Stimulated activated CD8-positive, alpha-beta memory T cell treated with anti-CD3 and anti-CD28 coated beads, Interleukin-4, amount 100 ng/mL, for 4 hours (primary cell): ENCODE measurements around the gene STIP1.
"Not testable (repeated sequence)": the region's sequence is repeated elsewhere in the genome, so short reads cannot be mapped to it uniquely, and the experiment has no call there.

Experiments
- DNase-seq, 2 donors: peaks; one replicate each; pipeline ENCODE4 v3.0.0-alpha.2; 2020; ENCODE audit warnings: low read depth in 2 of 2, low spot score in 1 of 2

The STIP1 gene

DNA sequence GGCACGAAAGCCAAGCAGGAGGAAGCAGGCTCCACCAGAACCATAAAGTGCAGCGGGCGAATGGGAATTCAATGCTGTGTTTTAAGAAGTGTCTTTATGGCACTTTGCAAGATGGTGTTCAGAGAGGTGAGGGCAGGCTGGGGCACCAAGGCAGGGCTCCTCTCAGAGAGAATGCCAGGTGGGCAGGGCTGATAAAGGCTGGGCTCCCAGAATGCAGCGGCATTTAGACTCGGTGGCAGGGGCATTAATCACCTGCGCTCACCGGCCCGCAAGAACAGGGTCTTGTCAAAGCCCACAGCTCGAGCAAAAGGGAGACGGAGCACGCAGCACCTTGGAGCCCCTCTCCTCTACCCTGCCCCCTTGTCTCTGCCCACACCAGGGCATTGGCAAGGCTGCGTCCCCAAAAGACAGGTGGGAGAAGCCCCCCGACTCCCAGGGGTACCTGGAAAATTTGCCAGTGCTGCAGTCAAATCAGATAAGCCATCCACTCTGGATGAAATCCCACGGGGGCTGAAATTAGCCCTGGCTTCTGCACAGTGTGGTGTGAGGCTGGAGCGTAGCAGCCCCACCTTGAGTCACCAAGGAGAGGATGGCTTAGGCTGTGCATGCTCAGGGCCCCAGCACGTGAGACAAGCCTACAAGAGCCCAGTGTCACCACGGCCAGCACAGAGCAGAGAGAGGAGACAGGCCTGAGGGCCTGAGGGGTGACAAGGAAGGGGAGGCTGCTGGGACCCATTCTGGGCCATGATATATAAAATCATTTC is 28.2 kb upstream of the STIP1 start:
- DNase-seq, result no peak

DNA sequence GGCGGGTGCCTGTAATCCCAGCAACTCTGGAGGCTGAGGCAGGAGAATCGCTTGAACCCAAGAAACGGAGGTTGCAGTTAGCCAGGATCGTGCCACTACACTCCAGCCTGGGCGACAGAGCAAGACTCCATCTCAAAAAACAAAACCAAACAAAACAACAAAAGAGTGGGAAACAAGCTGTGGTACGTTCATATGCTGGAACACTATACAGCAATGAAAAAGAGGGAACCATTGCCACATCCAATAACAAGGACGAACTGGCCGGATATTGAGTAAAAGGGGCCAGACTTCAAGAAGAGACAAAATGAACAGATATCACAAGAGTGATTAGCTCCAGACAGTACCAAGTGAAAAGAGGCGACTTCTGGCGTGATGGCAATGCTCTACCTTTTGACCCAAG is 24.9 kb upstream of the STIP1 start:
- DNase-seq, result no peak

DNA sequence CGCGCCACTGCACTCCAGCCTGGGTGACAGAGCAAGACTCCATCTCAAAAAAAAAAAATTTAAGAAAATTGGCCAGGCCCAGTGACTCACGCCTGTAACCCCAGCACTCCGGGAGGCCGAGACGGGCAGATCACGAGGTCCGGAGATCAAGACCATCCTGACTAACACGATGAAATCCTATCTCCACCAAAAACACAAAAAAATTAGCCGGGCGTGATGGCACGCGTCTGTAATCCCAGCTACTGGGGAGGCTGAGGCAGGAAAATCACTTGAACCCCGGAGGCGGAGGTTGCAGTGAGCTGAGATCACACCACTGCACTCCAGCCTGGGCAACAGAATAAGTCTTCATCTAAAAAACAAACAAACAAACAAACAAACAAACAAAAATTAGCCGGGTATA is 23.2 kb upstream of the STIP1 start:
- not testable (repeated sequence) for DNase-seq

DNA sequence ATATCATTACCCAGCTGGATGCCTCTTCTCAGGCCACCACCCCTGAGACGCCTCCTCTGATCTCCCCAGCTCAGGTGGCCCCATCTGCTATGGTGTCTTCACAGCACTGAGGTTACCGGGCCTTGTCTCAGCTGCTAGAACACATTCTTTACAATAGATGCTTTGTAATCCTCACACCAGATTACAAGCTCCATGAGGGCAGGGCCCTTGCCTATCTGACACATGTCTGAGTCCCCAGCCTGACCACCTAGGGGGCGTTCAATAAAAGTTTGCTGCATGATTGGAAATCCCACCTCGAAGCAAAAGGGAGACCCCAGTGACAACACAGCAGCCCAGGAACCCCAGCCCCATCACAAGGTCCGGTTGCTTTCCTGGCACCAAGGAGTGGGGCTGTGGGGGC is 22.0 kb upstream of the STIP1 start:
- DNase-seq, result no peak

DNA sequence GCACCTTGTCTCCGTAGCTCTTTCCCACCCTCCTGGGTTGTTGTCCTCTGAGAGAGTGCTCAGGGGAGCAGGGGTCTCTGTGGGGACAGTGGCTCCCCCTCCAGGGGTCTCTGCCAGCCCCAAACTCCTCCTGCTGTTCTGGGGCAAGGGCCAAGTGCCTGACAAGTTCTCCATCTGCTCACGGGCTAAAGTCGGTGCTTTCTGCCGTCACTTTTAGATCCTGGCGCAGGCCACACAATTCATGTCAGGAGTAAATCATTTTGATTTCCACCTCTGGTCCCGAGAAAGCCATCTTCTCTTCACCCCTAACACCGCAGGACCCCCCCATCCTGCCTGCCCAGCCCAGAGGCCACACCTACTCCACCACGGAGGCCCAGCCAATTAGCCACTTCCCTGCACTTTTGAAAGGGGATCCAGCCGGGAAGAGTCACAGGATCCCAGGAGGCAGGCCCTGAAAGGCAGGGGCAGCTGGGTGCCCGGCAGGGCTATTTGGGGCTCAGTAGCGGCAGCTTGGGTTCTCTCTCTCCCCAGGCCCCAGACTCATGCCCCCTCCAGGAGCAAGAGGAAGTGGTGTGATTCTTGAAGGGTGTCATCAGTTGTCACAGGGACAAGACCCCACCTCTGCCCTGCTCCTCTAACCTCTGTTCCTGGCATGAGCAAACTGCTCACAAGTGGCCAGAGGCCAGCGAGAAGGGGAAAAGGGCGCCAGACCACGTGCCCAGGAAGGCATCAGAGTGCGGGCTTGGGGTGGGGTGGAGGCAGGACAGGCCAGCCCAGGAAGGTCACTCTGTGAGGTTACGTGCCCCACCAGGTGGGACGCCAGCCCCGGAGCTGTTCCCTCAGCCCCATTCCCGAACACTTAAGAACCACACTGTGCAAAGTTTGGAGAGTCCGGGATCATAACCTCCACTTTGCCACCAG is 21.3 kb upstream of the STIP1 start:
- DNase-seq, result no peak

DNA sequence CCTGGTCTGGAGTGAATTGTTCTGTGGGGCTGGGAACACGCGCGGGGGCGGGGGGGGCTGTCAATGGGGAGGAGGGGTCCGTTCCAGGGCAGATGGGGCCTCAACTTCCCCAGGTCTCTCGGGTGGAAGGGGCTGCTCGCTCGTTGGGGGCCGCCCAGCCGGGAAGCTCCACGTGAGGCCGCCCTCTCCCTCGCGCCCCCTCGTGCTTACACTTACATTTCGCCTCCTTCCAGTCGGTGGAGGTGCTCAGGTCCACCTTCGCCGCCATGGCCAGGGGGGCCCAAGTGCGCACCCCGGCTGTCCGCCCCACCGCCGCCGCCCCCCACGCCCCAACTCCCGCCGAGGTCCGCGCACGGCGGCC is 20.5 kb upstream of the STIP1 start:
- DNase-seq, result no peak

DNA sequence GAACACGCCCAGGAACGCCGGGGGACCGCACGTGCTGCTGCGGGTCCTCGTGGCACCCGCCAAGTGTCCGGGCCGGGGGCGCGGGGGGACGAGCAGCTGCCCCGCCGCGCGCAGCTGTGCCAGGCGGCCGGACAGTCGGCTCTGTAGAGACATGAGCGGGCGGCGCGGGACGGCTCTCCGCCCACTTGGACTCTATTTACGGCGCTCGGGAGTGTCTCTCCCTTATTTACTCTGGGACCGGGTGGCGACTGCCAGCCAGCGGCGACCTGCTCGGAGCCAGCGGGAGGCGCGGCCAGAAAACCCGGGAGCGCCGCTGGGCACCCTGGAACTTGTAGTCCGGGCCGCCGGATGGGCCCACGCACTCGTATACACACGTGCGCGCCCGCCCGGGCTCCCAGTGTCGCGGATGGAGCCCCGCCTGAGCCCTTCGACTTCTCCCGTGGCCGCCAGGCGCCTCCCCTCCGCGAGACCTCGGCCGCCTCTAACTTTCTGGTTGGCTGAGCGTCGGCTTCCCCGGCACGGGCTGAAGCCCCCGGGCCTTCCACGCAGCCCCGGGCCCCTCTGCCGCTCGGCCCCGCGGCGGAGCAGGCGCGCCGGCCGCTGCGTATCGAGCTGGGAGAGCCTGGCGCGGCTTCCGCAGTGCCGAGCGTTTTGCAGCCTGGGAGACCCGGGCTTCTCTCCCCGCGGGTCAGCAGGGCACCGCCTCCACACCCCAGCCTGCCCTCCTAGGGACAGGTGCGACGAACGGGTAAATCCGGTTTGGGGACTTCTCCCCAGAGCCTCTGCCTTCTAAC is 19.9 kb upstream of the STIP1 start, which contains the start of gene MACROD1:
Gene MACROD1, minus strand, starts transcription at position 272 of the 794 bp plus-strand sequence. Its CDS starts 119 bp downstream, at position 153.
- DNase-seq, result peak; percentile 58 to 72

DNA sequence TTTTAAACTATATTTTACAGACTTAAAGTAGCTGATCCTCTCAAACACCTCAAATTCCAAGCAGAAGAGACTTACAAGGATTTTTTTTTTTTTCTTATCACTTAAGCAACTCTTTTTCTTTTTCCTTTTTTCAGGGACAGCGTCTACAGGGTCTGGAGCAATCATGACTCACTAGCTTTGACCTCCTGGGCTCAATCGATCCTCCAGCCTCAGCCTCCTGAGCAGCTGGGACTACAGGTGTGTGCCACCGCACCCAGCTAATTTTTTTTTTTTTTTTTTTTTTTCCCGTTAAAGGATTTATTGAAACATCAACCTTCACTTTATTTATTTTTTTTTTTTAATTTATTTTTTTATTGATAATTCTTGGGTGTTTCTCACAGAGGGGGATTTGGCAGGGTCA is 15.6 kb upstream of the STIP1 start:
- DNase-seq, result no peak

DNA sequence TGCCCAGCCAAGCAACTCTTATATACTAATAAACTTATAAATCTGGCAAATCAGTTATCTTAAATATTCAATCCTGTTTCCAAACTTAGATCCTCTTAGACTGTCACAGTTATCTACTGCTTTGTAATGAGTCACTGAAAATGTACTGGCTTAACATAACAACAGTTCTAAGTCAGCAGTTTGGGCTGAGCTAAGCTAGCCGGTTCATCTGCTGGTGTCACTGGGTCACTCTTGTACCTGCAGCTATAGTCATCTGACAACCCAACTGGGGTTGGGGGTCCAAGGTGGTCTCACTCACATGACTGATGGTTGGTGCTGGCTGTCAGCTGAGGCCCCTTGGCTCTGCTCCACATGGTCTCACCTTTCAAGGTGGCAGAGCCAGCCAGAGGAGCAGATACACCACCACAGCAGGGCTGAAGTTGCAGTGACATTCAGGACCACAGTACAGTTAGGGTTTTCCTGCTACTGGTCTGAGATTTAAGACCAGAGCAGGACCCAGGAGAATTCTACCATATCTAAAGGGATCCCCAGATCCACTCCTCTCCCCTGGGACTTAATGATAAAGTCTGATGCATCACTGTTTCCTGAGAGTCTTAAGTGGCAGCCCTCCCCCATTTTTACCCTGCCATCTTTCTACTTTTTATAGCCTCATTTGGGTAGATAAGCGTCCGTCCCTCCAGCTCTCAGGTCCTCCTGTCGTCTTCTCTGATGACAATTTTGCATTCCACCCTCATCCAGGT is 12.2 kb upstream of the STIP1 start:
- no peak for DNase-seq

DNA sequence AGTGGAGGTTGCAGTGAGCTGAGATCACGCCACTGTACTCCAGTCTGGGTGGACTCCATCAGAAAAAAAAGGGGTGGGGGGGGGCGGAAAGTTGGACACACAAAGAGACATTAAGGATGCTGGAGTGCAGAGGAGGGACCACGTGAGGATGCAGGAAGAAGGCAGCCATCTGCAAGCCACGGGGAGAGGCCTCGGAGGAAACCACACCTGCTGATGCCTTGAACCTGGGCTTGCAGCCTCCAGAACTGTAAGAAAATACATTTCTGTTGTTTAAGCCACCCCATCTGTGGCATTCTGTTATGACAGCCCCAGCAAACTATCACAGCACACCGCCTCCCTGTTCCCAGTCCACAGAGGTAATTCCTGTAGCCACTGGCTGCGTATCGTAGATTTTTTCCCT is 9.2 kb upstream of the STIP1 start:
- DNase-seq, result no peak

DNA sequence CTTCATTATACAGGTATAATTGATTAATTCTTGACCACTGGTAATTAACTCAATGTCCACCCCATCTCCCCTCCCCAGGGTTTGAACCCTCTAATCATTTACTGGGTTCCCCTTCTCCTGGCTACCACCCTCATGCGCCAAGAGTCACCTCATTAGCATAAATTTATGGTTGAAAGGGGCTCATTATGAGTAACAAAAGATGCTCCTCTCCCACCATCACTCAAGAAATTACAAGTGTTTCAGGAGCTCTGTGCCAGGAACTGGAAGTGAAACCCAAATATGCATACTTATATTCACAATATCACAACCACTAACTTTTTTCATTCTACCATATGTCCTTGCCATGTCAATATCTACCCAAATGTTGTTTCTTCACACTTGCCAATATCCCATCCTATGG is 7.8 kb upstream of the STIP1 start:
- DNase-seq, result no peak

DNA sequence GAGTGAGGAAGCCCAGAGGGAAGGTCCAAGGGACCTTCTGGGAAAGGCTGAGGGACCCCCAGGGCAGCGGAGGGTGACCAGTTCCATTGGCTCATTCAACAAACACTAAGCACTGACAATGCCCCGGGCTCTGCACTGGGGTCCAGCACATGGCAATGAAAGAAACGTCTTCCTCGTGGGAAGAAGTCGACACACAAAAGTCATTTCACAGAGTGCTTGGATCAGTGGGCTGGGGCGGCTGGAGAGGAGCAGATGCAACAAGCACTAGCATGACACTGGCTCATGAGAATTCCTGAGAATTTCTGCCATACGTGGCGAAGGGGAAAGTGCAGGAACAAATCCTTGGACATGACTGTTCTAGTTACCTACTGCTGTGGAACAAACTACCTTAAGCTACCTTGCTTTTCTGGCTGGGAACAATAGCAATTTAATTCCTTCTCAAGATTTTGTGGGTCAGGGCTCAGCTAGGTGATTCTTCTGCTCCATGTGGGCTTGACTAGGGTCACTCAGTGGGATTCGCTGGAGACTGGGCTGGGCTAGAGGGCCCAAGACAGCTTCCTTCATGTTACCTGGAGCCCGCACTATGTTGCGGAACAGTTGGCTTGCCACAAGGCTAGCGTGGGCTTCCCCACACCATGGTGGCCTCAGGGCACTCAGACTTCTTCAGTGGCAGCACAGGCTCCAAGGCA is 6.9 kb upstream of the STIP1 start:
- DNase-seq, result no peak

DNA sequence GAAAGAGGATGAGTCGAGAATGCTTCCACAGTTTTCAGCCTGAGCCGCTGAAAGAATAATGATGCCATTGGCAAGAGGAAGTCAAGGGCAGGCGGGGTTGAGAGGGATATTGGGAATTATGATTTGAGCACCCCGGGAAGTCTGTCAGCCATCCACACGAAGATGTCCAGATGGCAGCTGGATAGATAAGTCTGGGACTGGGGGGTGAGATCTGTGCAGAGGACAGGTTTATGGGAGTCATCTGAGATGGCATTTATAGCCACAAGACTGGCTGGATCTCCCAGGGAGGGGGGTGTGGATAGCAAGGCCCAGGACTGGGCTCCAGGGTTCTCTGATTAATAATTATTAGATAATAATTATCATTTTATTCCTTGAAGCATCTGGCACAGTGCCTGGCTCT is 5.1 kb upstream of the STIP1 start:
- no peak for DNase-seq

DNA sequence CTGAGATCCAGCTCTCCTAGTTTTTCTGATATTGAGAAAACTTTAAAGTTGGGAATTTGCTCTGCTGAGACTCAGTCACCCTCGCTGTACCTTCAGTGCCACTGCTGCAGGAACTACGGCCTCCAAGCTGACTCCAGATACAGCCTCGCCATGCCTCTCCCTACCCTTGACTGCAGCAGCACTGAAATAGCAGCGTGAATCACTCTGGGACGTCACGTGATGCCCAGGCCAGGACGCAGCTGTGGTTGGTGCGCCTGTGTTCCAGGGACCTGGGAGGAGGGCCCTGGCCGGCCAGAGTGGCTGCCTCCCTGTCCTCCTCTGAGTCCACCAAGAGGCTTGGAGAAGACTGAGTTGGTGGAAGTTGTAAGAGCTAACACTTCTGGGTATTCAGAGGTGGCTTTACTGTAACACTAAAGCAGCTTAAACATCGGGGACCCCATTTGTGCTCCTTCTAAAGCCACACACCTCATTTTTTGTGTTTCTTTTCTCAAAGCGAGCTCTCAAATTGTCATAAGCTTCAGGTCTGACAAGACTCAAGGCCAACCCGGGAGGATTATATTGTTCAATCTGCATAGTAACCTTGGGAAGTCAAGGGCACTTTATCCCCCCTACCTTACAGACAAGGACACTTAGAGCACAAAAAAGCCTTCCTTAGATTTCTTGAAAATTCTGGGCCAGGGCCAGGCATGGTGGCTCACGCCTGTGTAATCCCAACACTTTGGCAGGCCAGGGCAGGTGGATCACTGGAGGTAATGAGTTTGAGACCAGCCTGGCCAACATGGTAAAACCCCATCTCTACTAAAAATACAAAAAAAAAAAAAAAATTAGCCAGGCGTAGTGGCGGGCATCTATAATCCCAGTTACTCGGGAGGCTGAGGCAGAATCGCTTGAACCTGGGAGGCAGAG is 4.2 kb upstream of the STIP1 start:
- DNase-seq, result no peak

DNA sequence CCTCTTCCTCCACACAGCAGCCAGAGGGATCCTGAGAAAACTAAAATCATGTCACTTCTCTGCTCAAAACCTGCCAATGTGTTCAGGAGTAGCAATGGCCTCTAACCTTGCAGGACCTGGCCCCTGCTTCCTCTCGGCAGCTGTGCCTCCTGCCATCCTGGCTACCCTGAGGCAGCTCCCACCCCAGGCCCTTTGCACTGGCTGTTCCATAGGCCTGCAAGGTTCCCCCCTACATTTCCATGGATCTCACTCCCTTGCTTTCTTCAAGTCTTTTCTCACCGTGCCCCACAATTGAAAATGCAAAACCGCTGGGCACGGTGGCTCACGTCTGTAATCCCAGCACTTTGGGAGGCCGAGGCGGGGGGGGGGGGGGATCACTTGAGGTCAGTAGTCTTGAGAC is 2.1 kb upstream of the STIP1 start:
- no peak for DNase-seq

DNA sequence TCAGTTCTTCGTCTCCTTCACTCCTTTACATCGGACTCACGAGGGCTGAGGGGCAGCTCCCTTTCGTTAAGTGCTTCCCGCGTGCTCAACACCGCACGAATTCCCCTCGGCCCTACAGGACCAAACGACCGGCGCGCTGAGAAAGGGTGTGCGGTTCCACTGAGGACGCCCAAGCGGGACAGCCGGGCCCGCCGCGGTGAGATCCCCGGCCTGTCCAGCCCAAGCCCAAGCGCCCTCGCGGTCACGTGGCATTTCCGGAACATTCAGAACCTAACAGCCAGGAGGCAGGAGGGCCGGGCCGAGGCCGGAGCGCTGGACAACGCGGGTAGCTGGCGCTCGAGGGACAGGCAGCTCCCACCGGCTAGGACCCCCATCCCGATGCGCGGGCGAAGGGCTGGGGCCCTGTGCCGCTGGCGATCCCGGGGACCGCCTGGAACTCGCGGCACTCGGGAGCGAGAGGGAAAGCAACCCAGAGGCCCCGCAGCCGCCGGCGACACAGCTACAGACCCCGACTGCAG is 737 bp upstream of the STIP1 start:
- DNase-seq, result no peak

DNA sequence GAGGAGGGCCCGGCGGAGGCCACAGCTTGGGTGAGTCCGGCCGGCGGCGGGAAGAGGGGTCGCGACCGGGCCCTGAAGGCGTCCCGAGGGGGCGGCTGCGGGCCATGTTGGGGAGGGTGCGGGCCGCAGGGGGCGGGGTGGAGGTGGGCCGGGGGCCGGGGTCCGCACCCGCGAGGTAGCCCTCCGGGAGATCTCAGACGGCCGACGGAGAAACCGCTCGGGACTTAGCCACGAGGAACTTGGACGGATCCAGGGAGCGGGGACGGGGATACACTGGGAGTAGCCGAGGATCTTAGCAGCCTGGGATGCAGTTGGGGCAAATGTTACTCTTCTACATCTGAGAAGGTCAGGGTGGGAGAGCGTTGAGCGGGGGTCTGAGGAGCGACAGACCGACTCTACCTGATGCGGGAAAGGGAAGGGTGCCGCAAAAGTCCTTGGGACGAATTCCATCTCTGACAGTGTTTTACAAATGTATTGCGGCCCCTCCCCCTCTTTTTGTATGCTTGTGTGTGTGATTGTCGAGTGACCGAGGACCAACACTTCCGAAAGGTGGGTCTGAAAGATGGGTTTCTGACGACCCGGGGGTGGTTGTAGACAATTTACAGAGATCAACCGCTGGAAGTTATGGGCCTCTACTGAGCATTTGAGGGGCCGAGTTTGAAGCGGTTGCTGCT is 658 bp downstream of the STIP1 start:
- DNase-seq, result no peak

DNA sequence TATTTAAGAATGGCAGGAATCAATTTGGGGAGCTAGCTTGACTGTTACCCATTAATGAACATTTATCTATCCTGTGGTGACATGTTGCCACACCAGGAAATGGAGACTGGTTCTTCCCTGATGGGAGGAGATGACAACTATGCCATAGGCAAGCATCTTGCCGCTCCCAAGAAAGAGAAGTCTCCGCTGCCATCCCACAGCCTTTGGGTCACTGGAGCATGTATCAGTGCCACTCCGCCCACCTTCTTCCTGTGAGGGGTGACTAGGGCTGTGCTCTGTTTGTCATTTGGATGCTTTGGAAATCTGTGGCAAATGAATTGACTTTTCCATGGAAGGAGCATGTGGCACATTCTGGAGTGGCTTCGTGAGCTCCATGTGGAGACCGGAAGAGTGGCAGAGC is 6.5 kb downstream of the STIP1 start:
- no peak for DNase-seq

DNA sequence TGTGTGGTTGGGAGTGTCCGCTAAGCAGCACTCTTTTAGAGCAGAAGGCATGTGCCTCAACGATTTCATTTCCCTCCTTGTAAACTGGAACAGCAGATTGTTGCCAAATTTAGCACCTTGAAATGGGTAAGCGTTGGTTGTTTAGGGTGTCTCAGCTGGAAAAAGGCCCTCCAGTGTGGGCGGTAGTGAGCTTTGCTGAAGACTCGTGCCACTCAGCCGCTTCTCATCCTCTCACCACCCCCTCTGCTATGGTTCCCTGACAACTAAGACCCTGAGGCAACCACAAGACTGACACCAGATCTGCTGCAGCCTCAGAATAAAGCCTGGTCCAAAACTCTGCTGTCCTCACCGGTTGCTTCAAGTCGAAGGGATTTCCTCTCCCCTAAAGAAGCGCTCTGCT is 10.7 kb downstream of the STIP1 start:
- DNase-seq, result no peak
